ENCODE results near the gene TGFBR2.

The TGFBR2 gene

DNA sequence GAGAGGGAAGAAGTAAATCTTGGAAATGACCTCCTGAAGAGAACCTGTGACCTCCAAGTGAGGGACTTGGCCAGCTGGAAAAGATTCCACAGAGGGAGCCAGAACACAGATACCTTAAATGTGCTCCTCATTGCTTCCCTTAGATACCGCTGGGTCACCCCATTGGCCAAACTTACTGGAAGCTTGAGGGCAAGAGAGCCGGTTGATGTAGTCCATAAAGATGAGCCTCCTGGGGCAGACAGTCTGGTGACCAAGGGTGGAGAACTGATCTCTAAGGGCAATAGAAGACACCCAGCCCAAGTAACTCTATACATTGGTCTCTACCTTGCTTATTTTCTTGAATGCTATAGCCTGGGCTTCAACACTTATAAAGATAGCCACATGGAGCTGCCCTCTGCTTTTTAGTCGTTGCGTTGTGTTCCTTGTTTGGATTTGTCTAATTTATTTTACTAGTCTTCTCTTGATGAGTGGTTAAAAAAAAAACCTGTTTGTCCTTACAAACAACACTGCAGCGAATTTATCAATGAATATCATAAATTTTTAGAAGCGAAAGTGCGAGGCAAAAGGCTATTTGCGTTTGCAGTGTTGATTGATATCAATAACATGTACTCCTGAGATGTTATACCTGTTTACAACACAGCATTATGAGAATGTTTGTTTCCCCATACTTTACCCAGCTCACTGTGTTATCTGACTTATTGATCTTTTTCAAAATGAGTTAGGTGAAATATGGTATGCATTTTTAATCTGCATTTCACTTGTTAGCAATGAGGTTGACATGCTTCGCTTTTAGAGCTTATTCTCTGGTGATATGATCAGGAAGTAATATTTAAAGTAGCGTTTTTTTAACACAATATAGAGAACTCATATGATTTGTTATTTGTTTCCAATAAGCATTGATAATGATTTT lies 31.2 kb downstream of the TGFBR2 start:
- Histone ChIP-seq H3K27me3 (replicated peaks) (no peaks in the 10 kb centered on the region), H3K36me3 (replicated peaks) (peaks cover 4% of the 10 kb centered on the region), H3K4me3 (ENCODE audit: low read depth, low read length) (no peak overlapping the region), H3K27ac (no peak overlapping the region)
- in situ Hi-C loops (cut with HindIII; ENCODE audit: low pct_ligation_motif_present, low sequenced_read_pairs): no loop called here
- TF ChIP-seq, protein P1, sequence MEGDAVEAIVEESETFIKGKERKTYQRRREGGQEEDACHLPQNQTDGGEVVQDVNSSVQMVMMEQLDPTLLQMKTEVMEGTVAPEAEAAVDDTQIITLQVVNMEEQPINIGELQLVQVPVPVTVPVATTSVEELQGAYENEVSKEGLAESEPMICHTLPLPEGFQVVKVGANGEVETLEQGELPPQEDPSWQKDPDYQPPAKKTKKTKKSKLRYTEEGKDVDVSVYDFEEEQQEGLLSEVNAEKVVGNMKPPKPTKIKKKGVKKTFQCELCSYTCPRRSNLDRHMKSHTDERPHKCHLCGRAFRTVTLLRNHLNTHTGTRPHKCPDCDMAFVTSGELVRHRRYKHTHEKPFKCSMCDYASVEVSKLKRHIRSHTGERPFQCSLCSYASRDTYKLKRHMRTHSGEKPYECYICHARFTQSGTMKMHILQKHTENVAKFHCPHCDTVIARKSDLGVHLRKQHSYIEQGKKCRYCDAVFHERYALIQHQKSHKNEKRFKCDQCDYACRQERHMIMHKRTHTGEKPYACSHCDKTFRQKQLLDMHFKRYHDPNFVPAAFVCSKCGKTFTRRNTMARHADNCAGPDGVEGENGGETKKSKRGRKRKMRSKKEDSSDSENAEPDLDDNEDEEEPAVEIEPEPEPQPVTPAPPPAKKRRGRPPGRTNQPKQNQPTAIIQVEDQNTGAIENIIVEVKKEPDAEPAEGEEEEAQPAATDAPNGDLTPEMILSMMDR (IDR thresholded peaks at IDR 0.05; ENCODE audit: low read depth, low read length, missing control alignments): no peak
- no peak for DNase-seq

DNA sequence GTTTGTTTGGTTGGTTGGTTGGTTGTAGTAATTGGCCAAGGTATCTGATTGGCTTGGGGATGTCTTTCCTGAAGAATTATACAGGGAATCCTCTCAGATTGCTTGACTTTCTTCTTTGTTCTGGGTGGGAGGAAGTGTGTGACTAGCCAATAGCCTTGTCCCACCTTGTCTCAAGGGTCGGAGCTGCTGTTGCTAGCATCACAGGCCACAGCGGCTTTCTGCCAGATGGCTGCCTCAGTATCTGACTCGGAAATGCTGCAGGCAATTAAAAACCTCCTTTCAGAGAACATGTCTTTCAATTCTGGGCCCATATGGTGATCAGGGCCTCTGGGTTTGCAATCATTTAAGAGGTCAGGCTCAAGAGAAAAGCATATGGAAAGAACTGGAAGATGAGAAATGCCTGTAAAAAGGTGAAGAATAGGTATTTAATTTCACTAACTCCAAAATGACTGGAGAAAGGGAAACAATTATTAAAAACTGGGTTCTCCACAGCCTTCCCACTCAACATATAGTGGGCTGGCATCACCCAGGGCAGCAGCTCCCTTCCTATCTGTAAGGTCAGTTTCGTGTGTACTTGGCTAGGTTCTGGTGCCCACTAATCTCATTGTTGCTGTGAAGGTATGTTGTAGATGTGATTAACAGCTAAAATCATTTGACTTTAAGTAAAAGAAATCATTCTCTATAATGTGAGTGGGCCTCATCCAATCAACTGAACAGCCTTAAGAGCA lies 32.4 kb downstream of the TGFBR2 start:
- no peak overlapping the region for H3K4me3 ChIP-seq (ENCODE audit: low read depth, low read length)
- in situ Hi-C loops (cut with HindIII; ENCODE audit: low pct_ligation_motif_present, low sequenced_read_pairs): no loop called here
- H3K27ac ChIP-seq: no peak overlapping the region
- TF ChIP-seq, protein P1 (IDR thresholded peaks at IDR 0.05; ENCODE audit: low read depth, low read length, missing control alignments): no peak
- no peak for DNase-seq
- H3K36me3 ChIP-seq (replicated peaks): no peaks in the 10 kb centered on the region
- no peaks in the 10 kb centered on the region for H3K27me3 ChIP-seq (replicated peaks)

DNA sequence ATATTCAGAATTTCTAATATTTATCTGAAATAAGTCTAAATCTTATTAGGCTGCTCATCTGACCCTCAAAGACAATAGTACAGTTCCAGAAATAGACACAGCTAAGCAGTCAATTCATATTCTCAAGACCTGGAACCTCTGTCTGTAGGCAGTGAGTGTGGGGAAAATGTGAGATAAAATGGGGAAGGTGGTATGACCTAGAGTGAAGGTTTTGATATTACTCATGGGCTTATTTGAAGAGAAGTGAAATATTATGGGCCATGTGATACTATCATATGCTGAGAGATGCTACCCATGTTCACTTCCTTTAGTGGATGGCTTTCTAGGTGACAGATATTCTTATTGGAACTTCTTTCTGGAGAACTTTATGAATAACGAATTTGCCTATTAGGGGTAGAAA lies 33.5 kb downstream of the TGFBR2 start:
- TF ChIP-seq, protein P1 (IDR thresholded peaks at IDR 0.05; ENCODE audit: low read depth, low read length, missing control alignments): no peak
- no peaks in the 10 kb centered on the region for H3K27me3 ChIP-seq (replicated peaks)
- H3K27ac ChIP-seq: no peak overlapping the region
- DNase-seq: no peak
- no peak overlapping the region for H3K4me3 ChIP-seq (ENCODE audit: low read depth, low read length)
- H3K36me3 ChIP-seq (replicated peaks): peaks cover 4% of the 10 kb centered on the region
- in situ Hi-C loops (cut with HindIII; ENCODE audit: low pct_ligation_motif_present, low sequenced_read_pairs): no loop called here

DNA sequence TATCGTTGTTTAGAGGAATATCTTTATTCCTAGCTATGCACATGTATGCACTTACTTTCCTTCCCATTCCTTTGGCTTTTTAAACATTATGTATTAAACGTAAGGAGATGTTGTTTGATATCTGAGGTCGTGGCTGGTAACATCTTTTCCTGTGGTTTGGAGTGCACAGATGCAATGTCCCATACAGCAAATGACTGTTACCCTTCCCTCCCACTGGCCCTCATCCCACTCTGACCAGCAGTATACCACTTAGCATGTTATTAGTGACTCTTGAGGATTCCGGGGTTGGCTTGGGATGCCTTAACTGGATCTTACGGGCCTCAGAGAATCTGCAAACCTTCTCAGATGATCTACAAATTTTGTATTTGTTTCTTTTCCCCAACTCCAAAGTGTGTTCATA lies 34.5 kb downstream of the TGFBR2 start:
- in situ Hi-C loops (cut with HindIII; ENCODE audit: low pct_ligation_motif_present, low sequenced_read_pairs): no loop called here
- DNase-seq: no peak
- H3K27ac ChIP-seq: no peak overlapping the region
- no peak overlapping the region for H3K4me3 ChIP-seq (ENCODE audit: low read depth, low read length)
- TF ChIP-seq, protein P1 (IDR thresholded peaks at IDR 0.05; ENCODE audit: low read depth, low read length, missing control alignments): no peak
- H3K36me3 ChIP-seq (replicated peaks): peaks cover 13% of the 10 kb centered on the region
- H3K27me3 ChIP-seq (replicated peaks): no peaks in the 10 kb centered on the region

DNA sequence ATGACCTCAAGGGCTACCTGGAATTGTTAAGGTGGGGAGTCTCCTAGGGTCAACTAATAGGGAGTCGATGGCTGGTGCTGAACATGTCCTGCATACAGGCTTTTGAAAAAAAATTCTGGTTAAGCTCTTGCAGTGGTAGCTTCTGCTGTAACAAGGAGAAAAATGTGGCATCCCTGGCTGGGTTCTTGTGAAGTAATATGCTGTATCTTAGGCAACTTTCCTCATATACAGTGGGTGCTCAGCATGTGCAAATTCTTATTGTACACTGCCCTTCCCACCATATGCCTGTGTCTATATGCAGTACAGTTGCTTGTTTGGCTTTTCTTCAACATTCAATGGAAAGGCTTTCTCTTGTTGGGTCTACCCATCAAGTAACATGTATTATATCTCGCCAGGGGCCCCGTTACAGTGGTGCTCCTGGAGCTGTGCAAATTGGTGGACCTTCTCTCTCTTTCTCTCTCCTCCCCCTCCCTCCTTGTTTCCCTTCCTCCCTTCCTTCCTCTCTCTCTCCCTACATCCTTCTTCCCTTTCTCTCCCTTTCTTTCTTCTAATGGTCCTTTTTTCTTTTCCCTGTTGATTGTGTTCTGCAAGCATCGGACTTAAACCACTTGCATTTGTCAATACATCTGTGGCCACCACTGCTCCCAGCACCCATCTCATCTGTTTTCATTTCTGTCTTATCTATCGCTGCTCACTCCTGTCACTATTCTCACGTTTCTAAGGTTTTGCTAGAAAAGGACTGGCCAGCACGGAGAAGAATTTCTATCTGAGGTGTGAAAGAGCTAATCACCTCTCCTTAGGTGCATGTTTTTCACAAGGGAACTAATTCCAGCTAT lies 35.2 kb downstream of the TGFBR2 start:
- in situ Hi-C loops (cut with HindIII; ENCODE audit: low pct_ligation_motif_present, low sequenced_read_pairs): no loop called here

More for the DNA sequence above, 35.2 kb downstream of the TGFBR2 start:
- TF ChIP-seq, protein P1 (IDR thresholded peaks at IDR 0.05; ENCODE audit: low read depth, low read length, missing control alignments): no peak
- Histone ChIP-seq H3K36me3 (replicated peaks) (peaks cover 21% of the 10 kb centered on the region), H3K27me3 (replicated peaks) (no peaks in the 10 kb centered on the region), H3K4me3 (ENCODE audit: low read depth, low read length) (no peak overlapping the region), H3K27ac (no peak overlapping the region)
- DNase-seq: no peak
